Measurements from ENCODE around the gene RIMBP2. TPM values are rescaled to one million over a fixed set of nuclear protein-coding genes. Genes with fewer than 3 reads are reported as not detected.
A peak's percentile ranks its signal among the peaks of the same experiment; 100 is the strongest.

RIMBP2 gene
- total and polyA plus RNA-seq, 3 experiments from 2014 or later = not detected

GRCh38 chr12:130461839-130462557 is 254.1 kb downstream of the RIMBP2 start:
- CTCF ChIA-PET = no interaction called here

GRCh38 chr12:130461447-130461815 is 254.7 kb downstream of the RIMBP2 start:
- H3K27me3 ChIP-seq (ENCODE audit: insufficient read depth, low read length, poor library complexity, severe bottlenecking) = no peaks in the 10 kb centered on the region
- ChIA-PET POLR2A (no interaction called here), CTCF (no interaction called here)
- Mint-ChIP-seq H3K9me3 (peaks cover 0 to 9% (median 0%) of the 10 kb centered on the region in 5 donors), H3K4me3 (no peak overlapping the region), H3K27me3 (peaks cover 0 to 2% of the 10 kb centered on the region in 2 donors), H3K36me3 (no peaks in the 10 kb centered on the region), H3K4me1 (no peaks in the 10 kb centered on the region), H3K27ac (no peak overlapping the region)
- H3K9me3 ChIP-seq (ENCODE audit: low read length) = no peaks in the 10 kb centered on the region
- H3K27ac ChIP-seq (ENCODE audit: low read depth, low read length) = no peak overlapping the region
- H3K4me1 ChIP-seq (ENCODE audit: insufficient read depth, low read length) = no peaks in the 10 kb centered on the region
- H3K4me3 ChIP-seq (ENCODE audit: low read length) = no peak overlapping the region
- no peak for DNase-seq
- no peaks in the 10 kb centered on the region for H3K36me3 ChIP-seq (ENCODE audit: insufficient read depth, low read length)

More at GRCh38 chr12:130461839-130462557, 254.1 kb downstream of the RIMBP2 start:
- no peaks in the 10 kb centered on the region for H3K4me1 ChIP-seq (ENCODE audit: insufficient read depth, low read length)
- Mint-ChIP-seq H3K27ac (peak overlapping the region in 1 of 8 donors; percentile 54), H3K9me3 (peaks cover 0 to 9% (median 1%) of the 10 kb centered on the region in 5 donors), H3K27me3 (peaks cover 0 to 2% of the 10 kb centered on the region in 2 donors), H3K4me3 (no peak overlapping the region), H3K4me1 (no peaks in the 10 kb centered on the region), H3K36me3 (no peaks in the 10 kb centered on the region)
- POLR2A ChIA-PET = no interaction called here
- no peaks in the 10 kb centered on the region for H3K9me3 ChIP-seq (ENCODE audit: low read length)
- no peak overlapping the region for H3K27ac ChIP-seq (ENCODE audit: low read depth, low read length)
- H3K27me3 ChIP-seq (ENCODE audit: insufficient read depth, low read length, poor library complexity, severe bottlenecking) = no peaks in the 10 kb centered on the region
- H3K36me3 ChIP-seq (ENCODE audit: insufficient read depth, low read length) = no peaks in the 10 kb centered on the region
- H3K4me3 ChIP-seq (ENCODE audit: low read length) = no peak overlapping the region
- no peak for DNase-seq

- ChIA-PET CTCF (no interaction called here), POLR2A (no interaction called here)
- no peaks in the 10 kb centered on the region for H3K27me3 ChIP-seq (ENCODE audit: insufficient read depth, low read length, poor library complexity, severe bottlenecking)
- no peaks in the 10 kb centered on the region for H3K9me3 ChIP-seq (ENCODE audit: low read length)
- H3K27ac ChIP-seq (ENCODE audit: low read depth, low read length) = no peak overlapping the region
- Mint-ChIP-seq H3K27me3 (peaks cover 0 to 2% of the 10 kb centered on the region in 2 donors), H3K36me3 (no peaks in the 10 kb centered on the region), H3K4me3 (no peak overlapping the region), H3K4me1 (no peaks in the 10 kb centered on the region), H3K27ac (no peak overlapping the region), H3K9me3 (peaks cover 0 to 9% (median 0%) of the 10 kb centered on the region in 5 donors)
- no peaks in the 10 kb centered on the region for H3K36me3 ChIP-seq (ENCODE audit: insufficient read depth, low read length)
- no peak overlapping the region for H3K4me3 ChIP-seq (ENCODE audit: low read length)
- H3K4me1 ChIP-seq (ENCODE audit: insufficient read depth, low read length) = no peaks in the 10 kb centered on the region
- no peak for DNase-seq
These were observed 255.3 kb downstream of the RIMBP2 start for GRCh38 chr12:130460611-130461446.

GRCh38 chr12:130459916-130460315 is 256.2 kb downstream of the RIMBP2 start:
- CTCF ChIA-PET = no interaction called here
- POLR2A ChIA-PET = no interaction called here

GRCh38 chr12:130458341-130458740 is 257.8 kb downstream of the RIMBP2 start:
- no peak for DNase-seq
- Histone ChIP-seq H3K4me3 (ENCODE audit: low read length) (no peak overlapping the region), H3K27ac (ENCODE audit: low read depth, low read length) (no peak overlapping the region), H3K9me3 (ENCODE audit: low read length) (no peaks in the 10 kb centered on the region), H3K4me1 (ENCODE audit: insufficient read depth, low read length) (no peaks in the 10 kb centered on the region), H3K36me3 (ENCODE audit: insufficient read depth, low read length) (no peaks in the 10 kb centered on the region), H3K27me3 (ENCODE audit: insufficient read depth, low read length, poor library complexity, severe bottlenecking) (no peaks in the 10 kb centered on the region)
- Mint-ChIP-seq H3K4me1 (no peaks in the 10 kb centered on the region), H3K27me3 (no peaks in the 10 kb centered on the region), H3K36me3 (no peaks in the 10 kb centered on the region), H3K4me3 (no peak overlapping the region), H3K9me3 (peaks cover 0 to 5% (median 0%) of the 10 kb centered on the region in 5 donors), H3K27ac (no peak overlapping the region)
- ChIA-PET POLR2A (interaction anchor here (0.6 to 0.7 kb wide), 2 partner anchors 222 to 297 kb away, joined by 3 to 6 read pairs; no protein-coding TSS in a partner anchor), CTCF (no interaction called here)

More at GRCh38 chr12:130459916-130460315, 256.2 kb downstream of the RIMBP2 start:
- Mint-ChIP-seq H3K36me3 (no peaks in the 10 kb centered on the region), H3K9me3 (peaks cover 0 to 9% (median 0%) of the 10 kb centered on the region in 5 donors), H3K4me1 (no peaks in the 10 kb centered on the region), H3K4me3 (no peak overlapping the region), H3K27me3 (peaks cover 0 to 2% of the 10 kb centered on the region in 2 donors), H3K27ac (no peak overlapping the region)
- Histone ChIP-seq H3K4me1 (ENCODE audit: insufficient read depth, low read length) (no peaks in the 10 kb centered on the region), H3K36me3 (ENCODE audit: insufficient read depth, low read length) (no peaks in the 10 kb centered on the region), H3K9me3 (ENCODE audit: low read length) (no peaks in the 10 kb centered on the region), H3K27ac (ENCODE audit: low read depth, low read length) (no peak overlapping the region), H3K4me3 (ENCODE audit: low read length) (no peak overlapping the region), H3K27me3 (ENCODE audit: insufficient read depth, low read length, poor library complexity, severe bottlenecking) (no peaks in the 10 kb centered on the region)
- DNase-seq = no peak

GRCh38 chr12:130457215-130457614 is 258.9 kb downstream of the RIMBP2 start:
- POLR2A ChIA-PET = no interaction called here
- H3K27me3 Mint-ChIP-seq = no peaks in the 10 kb centered on the region
- Histone ChIP-seq H3K4me3 (ENCODE audit: low read length) (no peak overlapping the region), H3K4me1 (ENCODE audit: insufficient read depth, low read length) (no peaks in the 10 kb centered on the region), H3K27me3 (ENCODE audit: insufficient read depth, low read length, poor library complexity, severe bottlenecking) (no peaks in the 10 kb centered on the region), H3K9me3 (ENCODE audit: low read length) (no peaks in the 10 kb centered on the region), H3K27ac (ENCODE audit: low read depth, low read length) (no peak overlapping the region), H3K36me3 (ENCODE audit: insufficient read depth, low read length) (no peaks in the 10 kb centered on the region)
- no peaks in the 10 kb centered on the region for H3K4me1 Mint-ChIP-seq
- CTCF ChIA-PET = no interaction called here
- H3K36me3 Mint-ChIP-seq = no peaks in the 10 kb centered on the region
- no peak overlapping the region for H3K27ac Mint-ChIP-seq
- no peak overlapping the region for H3K4me3 Mint-ChIP-seq
- no peak for DNase-seq
- peaks cover 0 to 5% (median 0%) of the 10 kb centered on the region in 5 donors for H3K9me3 Mint-ChIP-seq

GRCh38 chr12:130456375-130457199 is 259.5 kb downstream of the RIMBP2 start:
- POLR2A ChIA-PET = no interaction called here
- Mint-ChIP-seq H3K27ac (no peak overlapping the region), H3K4me3 (no peak overlapping the region), H3K9me3 (peaks cover 0 to 3% (median 0%) of the 10 kb centered on the region in 5 donors), H3K36me3 (no peaks in the 10 kb centered on the region), H3K27me3 (no peaks in the 10 kb centered on the region), H3K4me1 (no peaks in the 10 kb centered on the region)
- CTCF ChIA-PET = no interaction called here
- Histone ChIP-seq H3K27ac (ENCODE audit: low read depth, low read length) (no peak overlapping the region), H3K9me3 (ENCODE audit: low read length) (no peaks in the 10 kb centered on the region), H3K4me1 (ENCODE audit: insufficient read depth, low read length) (no peaks in the 10 kb centered on the region), H3K36me3 (ENCODE audit: insufficient read depth, low read length) (no peaks in the 10 kb centered on the region), H3K27me3 (ENCODE audit: insufficient read depth, low read length, poor library complexity, severe bottlenecking) (no peaks in the 10 kb centered on the region), H3K4me3 (ENCODE audit: low read length) (no peak overlapping the region)
- no peak for DNase-seq

- H3K36me3 Mint-ChIP-seq = no peaks in the 10 kb centered on the region
- H3K27ac Mint-ChIP-seq = no peak overlapping the region
- H3K4me3 Mint-ChIP-seq = no peak overlapping the region
- Histone ChIP-seq H3K27ac (ENCODE audit: low read depth, low read length) (no peak overlapping the region), H3K9me3 (ENCODE audit: low read length) (no peaks in the 10 kb centered on the region), H3K4me3 (ENCODE audit: low read length) (no peak overlapping the region), H3K36me3 (ENCODE audit: insufficient read depth, low read length) (no peaks in the 10 kb centered on the region), H3K27me3 (ENCODE audit: insufficient read depth, low read length, poor library complexity, severe bottlenecking) (no peaks in the 10 kb centered on the region), H3K4me1 (ENCODE audit: insufficient read depth, low read length) (no peaks in the 10 kb centered on the region)
- ChIA-PET POLR2A (no interaction called here), CTCF (no interaction called here)
- no peaks in the 10 kb centered on the region for H3K4me1 Mint-ChIP-seq
- no peak for DNase-seq
- no peaks in the 10 kb centered on the region for H3K9me3 Mint-ChIP-seq
- H3K27me3 Mint-ChIP-seq = no peaks in the 10 kb centered on the region
These were observed 260.9 kb downstream of the RIMBP2 start for GRCh38 chr12:130455161-130455560.

Data from CD8-positive, alpha-beta memory T cell (primary cell).